Ramos (cell line): ENCODE data around the gene BMP6.

Experiments used
- in situ Hi-C: fragments of 300-500 bp; cut with MboI; formaldehyde crosslinking; loops from one replicate; pipeline ENCODE4 v1.14.3; 2022; ENCODE audit warnings: low sequenced_read_pairs; ENCODE audit not compliant: unreplicated experiment

BMP6 gene

GRCh38 chr6:7707787-7708186 is 18.1 kb upstream of the BMP6 start:
- in situ Hi-C loops, result no loop called here

GRCh38 chr6:7719364-7719850 is 6.5 kb upstream of the BMP6 start:
- in situ Hi-C loops, result no loop called here

GRCh38 chr6:7720346-7720745 is 5.6 kb upstream of the BMP6 start:
- in situ Hi-C loops, result loop anchor here (5.0 to 10.0 kb wide), 2 partner anchors 272 to 504 kb away; no protein-coding TSS in a partner anchor

GRCh38 chr6:7721649-7722048 is 4.2 kb upstream of the BMP6 start:
- in situ Hi-C loops, result loop anchor here (5.0 to 10.0 kb wide), 2 partner anchors 271 to 503 kb away; no protein-coding TSS in a partner anchor

- in situ Hi-C loops, result loop anchor here (5.0 to 10.0 kb wide), 2 partner anchors 269 to 502 kb away; no protein-coding TSS in a partner anchor
Measured at GRCh38 chr6:7723041-7723447, 2.9 kb upstream of the BMP6 start.

- in situ Hi-C loops, result loop anchor here (5.0 to 10.0 kb wide), 2 partner anchors 269 to 501 kb away; no protein-coding TSS in a partner anchor
Measured at GRCh38 chr6:7723554-7723953, 2.3 kb upstream of the BMP6 start.

GRCh38 chr6:7725412-7725811 is 487 bp upstream of the BMP6 start:
- in situ Hi-C loops, result loop anchor here (10.0 kb wide), 1 partner anchor 499 kb away; no protein-coding TSS in a partner anchor

GRCh38 chr6:7726416-7727085 is 652 bp downstream of the BMP6 start:
- in situ Hi-C loops, result loop anchor here (10.0 kb wide), 1 partner anchor 498 kb away; no protein-coding TSS in a partner anchor

GRCh38 chr6:7727086-7727945 is 1.4 kb downstream of the BMP6 start:
- in situ Hi-C loops, result loop anchor here (10.0 kb wide), 1 partner anchor 497 kb away; no protein-coding TSS in a partner anchor

GRCh38 chr6:7727946-7728854 is 2.3 kb downstream of the BMP6 start:
- in situ Hi-C loops, result loop anchor here (10.0 kb wide), 1 partner anchor 497 kb away; no protein-coding TSS in a partner anchor

GRCh38 chr6:7728855-7729590 is 3.1 kb downstream of the BMP6 start:
- in situ Hi-C loops, result loop anchor here (10.0 kb wide), 1 partner anchor 496 kb away; no protein-coding TSS in a partner anchor

GRCh38 chr6:7730001-7730783 is 4.3 kb downstream of the BMP6 start:
- in situ Hi-C loops, result no loop called here

- in situ Hi-C loops, result no loop called here
Measured at GRCh38 chr6:7730784-7731227, 4.9 kb downstream of the BMP6 start.

- in situ Hi-C loops, result no loop called here
Measured at GRCh38 chr6:7731294-7731693, 5.4 kb downstream of the BMP6 start.

- in situ Hi-C loops, result no loop called here
Measured at GRCh38 chr6:7732228-7732627, 6.3 kb downstream of the BMP6 start.

- in situ Hi-C loops, result loop anchor here (5.0 kb wide), 1 partner anchor 152 kb away; no protein-coding TSS in a partner anchor
Measured at GRCh38 chr6:7734707-7735383, 8.9 kb downstream of the BMP6 start.

- in situ Hi-C loops, result loop anchor here (5.0 kb wide), 1 partner anchor 150 kb away; no protein-coding TSS in a partner anchor
Measured at GRCh38 chr6:7737106-7737505, 11.2 kb downstream of the BMP6 start.
